ENCODE results near the gene RBM19.
"Not testable (repeated sequence)": the region's sequence is repeated elsewhere in the genome, so short reads cannot be mapped to it uniquely, and the experiment has no call there.

Gene RBM19, protein sequence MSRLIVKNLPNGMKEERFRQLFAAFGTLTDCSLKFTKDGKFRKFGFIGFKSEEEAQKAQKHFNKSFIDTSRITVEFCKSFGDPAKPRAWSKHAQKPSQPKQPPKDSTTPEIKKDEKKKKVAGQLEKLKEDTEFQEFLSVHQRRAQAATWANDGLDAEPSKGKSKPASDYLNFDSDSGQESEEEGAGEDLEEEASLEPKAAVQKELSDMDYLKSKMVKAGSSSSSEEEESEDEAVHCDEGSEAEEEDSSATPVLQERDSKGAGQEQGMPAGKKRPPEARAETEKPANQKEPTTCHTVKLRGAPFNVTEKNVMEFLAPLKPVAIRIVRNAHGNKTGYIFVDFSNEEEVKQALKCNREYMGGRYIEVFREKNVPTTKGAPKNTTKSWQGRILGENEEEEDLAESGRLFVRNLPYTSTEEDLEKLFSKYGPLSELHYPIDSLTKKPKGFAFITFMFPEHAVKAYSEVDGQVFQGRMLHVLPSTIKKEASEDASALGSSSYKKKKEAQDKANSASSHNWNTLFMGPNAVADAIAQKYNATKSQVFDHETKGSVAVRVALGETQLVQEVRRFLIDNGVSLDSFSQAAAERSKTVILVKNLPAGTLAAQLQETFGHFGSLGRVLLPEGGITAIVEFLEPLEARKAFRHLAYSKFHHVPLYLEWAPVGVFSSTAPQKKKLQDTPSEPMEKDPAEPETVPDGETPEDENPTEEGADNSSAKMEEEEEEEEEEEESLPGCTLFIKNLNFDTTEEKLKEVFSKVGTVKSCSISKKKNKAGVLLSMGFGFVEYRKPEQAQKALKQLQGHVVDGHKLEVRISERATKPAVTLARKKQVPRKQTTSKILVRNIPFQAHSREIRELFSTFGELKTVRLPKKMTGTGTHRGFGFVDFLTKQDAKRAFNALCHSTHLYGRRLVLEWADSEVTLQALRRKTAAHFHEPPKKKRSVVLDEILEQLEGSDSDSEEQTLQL

GRCh38 chr12:113965951-113966797 lies at the start of gene RBM19:
Gene RBM19 (minus strand): TSS chr12:113966325. CDS start chr12:113966227, 98 bp downstream.
- FAIRE-seq: peak; percentile 96

- no peak for FAIRE-seq
Observed at GRCh38 chr12:114015851-114016250, 49.7 kb upstream of the RBM19 start.

DNA sequence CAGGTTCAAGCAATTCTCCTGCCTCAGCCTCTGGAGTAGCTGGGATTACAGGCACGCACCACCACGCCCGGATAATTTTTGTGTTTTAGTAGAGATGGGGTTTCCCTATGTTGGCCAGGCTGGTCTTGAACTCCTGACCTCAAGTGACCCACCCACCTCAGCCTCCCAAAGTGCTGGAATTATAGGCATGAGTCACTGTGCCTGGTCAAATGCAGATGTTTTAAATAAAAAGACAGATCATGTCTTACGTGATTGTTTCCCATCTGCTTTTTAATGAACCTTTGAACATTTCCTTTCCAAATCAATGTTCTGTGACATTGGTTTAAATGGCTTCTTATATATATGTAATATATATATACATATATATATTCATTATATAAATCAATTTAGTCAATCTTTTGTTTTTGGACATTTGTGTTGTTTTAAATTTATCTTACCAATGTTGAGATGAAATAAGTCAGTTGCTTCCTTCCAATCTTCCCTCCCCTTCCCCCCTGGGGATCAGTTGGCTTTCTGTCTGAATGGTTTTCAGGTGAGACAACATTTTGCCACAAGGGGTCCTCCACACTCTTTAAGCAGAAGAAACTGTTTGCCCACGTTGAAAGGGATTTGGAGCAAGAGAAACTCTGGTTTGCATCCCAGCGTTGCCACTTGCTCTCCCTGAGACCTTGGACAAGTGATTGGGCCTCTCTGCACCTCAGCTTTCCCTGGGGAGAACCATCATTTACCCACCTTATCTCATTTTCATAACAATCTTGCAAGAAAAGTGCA lies 47.6 kb upstream of the RBM19 start:
- no peak for FAIRE-seq

DNA sequence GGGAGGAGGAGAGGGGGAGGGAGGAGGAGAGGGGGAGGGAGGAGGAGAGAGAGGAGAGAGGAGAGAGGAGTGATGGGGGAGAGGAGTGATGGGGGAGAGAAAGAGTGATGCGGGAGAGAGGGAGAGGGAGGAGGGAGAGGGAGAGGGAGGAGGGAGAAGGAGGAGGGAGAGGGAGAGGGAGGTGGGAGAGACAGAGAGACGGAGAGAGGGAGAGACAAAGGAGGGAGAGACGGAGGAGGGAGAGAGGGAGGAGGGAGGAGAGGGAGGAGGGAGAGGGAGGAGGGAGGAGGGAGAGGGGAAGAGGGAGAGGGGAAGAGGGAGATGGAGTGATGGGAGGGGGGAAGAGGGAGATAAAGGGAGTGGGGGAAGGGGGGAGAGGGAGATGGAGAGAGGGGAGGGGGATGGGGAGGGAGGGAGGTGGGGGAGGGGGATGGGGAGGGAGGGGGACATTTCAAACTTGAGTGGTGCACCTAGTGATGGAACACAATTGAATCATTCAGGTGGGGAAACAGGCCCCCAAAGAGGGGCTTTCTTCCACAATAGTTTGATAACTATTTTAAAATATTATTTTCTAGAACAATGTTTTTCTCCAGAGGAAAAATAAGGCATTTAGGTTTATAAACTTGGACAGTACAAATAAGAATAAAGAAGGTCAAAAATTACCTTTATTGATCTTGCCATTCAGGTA lies 46.8 kb upstream of the RBM19 start:
- FAIRE-seq: no peak

DNA sequence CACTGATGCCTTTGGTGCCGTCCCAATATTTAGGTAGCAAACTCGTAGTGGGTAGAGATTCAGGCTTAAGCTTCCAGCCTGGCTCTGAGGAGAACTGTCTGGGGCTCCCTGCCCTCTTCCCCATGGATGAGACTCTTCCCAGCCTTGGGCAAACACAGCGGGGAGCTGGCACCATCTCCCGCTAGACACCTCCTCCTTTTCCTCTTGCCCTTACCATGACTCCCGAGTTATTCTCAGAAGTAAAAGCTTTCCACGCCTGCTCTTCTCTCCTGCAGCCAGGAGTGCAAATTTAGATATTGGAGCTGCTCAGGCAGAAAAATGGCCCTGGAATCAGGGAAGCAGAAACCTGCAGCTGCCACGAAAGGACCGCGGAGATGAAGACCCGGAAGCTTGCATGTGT lies 45.6 kb upstream of the RBM19 start:
- FAIRE-seq: no peak

- FAIRE-seq: no peak
Observed at GRCh38 chr12:114006482-114007425, 40.6 kb upstream of the RBM19 start.

DNA sequence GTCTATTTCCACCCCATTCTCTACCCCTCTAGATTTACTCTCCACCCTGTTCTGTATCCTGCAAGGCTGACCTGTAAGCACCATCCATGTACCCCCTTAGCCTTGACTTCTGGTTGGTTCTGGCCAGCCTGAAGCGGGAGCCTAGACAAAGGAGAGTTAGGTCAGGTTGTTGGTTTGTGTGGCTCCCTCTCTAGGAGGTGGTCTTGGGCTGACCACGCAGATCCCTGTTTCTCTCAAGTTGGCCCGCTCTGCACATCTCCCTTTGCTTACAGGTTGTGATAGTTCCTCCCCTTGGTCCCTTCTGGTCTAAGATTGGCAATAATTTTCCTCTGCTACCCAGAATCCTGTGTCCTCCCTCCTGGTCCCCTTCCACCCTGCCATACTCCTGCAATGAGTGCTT lies 38.3 kb upstream of the RBM19 start:
- FAIRE-seq: no peak

DNA sequence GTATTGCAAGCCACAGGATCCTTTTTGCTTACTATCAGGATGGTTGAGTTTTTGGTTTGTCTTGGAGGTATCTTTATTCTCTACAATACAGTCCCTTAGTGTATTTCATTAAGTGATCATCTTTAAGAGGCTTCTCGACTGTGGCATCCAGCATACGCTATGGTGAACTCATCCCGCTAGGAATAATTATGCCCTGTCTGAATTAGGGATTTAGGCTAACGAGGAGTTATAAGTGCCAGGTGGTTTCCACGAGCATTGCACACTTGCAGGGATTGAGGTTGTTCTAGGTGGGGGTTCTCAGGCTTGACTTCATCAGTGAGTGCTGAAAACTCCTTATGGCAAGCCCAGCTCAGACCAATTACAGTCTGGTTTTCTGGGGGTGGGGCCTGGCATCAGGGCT lies 37.2 kb upstream of the RBM19 start:
- no peak for FAIRE-seq

DNA sequence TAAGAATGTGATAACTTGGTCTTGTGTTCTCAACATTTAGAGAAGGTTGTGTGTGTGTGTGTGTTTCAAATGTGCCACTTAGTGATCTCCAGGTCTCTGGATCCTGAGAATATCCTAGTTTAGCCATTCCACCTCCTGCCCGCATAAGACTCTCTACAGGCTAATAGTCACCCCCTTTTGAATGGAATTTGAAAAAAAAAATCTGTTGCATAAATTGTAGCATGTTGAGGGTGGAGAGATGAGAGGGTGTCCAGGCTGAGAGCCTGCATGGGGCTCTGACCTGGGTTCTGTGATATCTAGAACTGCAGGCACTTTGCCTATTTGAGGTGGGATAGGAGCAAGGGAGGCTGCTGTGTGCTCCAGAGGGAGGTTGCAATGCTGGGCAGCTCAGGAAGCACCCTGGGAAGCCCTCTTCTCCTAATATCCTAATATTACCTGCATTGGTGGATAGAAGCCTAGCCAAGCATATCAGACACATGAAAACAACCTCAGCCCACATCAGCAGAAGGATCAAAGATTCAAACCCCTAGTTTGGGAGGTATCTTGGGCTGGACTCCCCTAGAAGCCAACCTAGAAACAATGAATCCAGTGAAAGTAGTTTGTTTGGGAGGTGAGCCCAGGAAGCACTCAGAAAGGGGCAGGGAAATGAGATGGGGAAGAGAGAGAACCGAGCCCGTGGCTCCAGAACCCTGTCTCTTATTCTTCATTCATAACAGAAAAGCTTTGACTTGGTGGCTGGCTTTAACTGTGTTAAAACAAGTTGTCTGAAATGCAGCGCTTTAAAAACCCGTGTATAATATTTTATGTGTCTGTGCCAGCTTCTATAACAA lies 35.6 kb upstream of the RBM19 start:
- FAIRE-seq: no peak

- no peak for FAIRE-seq
Observed at GRCh38 chr12:114000861-114001260, 34.7 kb upstream of the RBM19 start.

- not testable (repeated sequence) for FAIRE-seq
Observed at GRCh38 chr12:114000261-114000660, 34.1 kb upstream of the RBM19 start.

DNA sequence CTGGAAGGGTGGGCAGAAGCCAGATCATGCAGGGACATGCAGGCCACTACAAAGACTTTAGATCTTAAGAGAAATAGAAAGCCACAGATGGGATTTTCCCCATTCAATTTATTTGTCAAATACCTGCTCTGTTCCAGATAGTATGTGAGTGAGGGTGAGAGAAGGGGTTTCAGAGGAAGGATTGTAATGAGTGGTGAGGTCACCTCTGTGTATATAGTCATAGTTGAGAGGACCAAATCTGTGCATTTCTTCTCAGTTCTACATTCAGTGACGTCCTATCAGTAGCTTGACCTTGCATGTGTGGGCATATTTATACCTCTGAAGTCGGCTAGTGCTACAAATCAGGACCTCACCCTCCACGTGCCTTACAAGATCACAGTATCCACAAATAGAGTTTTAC lies 31.2 kb upstream of the RBM19 start:
- FAIRE-seq: no peak

DNA sequence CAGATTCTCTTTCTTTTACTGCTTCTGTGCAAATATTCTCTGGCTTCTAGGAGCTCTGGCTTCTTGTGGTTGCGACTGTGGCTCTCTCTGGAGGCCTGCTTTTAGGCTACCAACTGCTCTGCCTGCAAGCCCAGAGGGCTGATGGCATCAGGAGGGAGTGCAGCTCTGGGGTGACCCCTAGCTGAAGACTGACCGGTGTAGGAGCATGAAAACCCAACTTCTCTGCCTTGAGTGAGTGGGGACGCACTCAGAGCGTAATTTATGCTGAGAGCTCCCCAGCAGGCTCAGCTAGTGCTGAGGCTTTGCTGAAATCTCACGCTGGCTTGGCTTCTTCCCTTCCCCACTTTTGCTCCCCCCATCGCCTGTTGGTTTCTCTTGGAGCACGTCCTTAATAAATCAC lies 29.9 kb upstream of the RBM19 start:
- no peak for FAIRE-seq

DNA sequence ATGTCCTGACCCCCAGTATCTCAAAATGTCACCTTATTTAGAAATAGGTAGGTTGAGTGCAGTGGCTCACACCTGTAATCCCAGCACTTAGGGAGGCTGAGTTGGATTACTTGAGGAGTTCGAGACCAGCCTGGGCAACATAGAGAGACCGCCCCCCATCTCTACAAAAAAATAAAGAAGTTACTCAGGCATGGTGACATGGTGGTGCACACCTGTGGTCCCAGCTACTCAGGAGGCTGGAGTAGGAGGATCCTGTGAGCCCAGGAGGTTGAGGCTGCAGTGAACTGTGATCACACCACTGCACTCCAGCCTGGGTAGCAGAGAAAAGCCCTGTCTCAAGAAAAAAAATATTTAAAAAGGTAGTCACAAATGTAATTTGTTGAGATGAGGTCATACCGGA lies 27.9 kb upstream of the RBM19 start:
- no peak for FAIRE-seq

GRCh38 chr12:113992751-113993150 lies 26.6 kb upstream of the RBM19 start:
- FAIRE-seq: not testable (repeated sequence)

DNA sequence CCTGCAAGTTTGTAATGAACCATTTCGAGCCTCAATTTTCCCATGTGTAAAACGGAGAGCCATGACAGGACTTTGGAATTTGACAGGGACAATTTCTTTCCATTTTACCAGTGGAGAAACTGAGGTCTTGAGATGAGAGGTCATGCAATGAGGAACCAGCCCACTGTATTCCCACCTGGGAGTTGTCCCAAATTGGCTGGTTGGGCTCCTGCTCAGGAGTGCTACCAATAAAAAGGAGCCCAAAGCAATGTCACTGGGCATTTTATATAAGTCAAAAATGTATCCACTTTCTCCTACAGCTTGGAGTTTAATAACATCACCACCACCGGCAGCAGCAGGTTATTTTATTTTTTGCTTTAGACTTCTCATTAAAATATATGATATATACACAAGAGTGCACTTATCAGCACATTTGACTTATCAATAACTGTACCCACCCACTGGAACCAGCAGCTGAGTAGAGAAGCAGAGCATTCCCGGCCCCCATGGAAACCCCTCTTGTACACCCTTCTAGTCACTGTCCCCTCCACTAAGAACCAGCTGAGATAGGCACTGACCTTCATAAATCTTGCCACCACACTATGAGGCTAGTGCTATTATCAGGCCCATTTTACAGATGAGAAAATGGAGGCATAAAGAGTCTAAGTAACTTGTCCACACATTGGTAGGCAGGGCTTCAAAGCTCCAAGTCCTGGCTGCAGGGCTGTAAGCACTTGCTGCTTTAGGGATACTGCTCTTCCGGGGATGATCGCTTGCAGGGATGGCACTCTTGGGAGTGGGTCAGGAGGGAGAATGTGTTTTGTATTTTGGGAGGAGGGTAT lies 25.3 kb upstream of the RBM19 start:
- FAIRE-seq: no peak

DNA sequence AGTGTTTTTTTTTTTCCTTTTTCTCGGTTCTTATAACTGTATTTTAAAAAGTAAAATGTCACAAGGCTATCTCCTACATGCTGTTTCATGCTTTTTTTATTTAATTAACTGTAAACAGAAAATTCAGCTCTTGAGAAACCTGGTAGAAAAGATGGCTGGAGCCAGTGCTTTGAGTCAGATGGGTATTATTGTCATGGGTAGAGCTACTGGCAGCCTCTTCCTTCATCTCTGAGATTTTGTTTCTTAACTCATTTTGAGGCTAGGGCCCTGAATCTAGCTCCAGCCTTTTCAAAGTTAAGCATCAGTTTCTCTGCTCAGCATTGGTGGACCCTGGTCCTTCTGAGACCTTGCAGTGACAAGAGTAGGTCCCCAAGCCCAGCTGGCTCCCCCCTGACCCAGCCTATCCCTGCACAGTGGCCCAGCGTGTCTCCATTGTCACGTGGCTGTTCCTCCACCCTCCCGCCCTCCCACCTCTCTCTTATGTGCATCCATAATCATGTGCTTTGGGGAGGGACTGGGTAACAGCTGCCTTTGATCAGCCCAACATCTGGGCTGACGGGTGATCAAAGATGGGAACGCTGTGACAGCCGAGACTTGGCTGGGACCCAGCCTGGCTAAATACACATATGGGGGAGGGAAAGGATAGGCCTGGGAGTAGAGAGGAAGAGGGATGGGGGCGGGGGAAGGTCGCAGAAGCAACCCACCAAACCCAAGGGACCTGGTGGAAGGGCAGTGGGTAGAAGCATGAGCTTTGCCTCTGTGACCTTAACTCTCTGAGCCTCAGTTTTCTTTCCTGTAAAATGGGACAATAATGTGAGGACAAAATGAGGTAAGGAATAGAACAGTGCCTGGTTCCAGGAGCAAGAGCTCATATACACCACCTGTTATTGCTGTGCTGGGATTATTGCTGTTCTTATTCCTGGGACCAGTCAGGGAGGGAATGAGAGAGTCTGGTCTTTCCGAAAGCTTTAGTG lies 24.4 kb upstream of the RBM19 start:
- FAIRE-seq: no peak

Measured in A204.1 (cell line).